GM21447 (cell line): ENCODE results near the gene KCNT2.

Experiments used
- ATAC-seq: cut with Tn5 transposase; IDR thresholded peaks from one replicate; pipeline ENCODE4 v1.9.1; 2021; ENCODE audit not compliant: unreplicated experiment

Gene KCNT2

DNA sequence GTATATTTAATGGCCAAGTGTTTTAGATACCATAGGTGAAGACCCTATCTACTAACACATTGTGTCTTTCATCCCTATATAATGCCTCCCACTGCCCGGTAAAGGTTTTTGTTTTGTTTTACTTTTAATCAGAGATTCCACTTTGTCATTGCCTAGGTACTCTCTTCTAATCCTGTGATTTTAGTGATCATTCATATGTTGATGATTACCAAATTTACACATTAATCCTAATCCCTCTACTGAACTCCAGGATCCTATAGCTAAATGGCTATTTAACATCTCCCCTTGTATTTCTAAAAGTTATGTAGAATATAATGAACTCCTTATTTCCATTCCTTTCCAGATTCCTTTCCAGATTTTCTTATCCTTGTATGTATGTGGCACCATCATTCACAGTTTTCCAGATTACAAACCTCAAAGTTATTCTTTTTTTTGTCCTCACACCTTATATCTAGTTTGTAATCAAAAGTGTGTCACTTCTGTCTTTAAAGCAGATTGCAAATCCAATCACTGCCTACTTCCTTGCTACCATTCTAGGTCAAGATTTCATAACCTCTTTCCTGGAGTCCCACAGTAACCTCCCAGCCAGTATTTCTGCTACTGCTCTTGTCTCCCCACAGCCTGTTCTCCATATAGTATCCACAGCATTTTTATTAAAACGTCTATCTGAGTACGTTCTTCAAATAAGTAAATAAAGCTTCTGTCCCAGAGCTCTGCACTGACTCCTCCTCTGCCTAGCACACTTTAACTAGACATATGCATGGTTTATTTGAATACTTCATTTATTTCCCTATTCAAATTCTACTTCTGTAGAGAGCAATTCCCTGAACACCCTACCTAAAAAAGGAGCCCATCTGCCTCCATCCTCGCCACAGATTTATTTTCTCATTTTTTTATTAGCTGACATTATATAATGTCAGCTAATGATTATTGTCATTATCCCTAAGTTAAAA, 157.8 kb downstream of the KCNT2 start:
- no peak for ATAC-seq

DNA sequence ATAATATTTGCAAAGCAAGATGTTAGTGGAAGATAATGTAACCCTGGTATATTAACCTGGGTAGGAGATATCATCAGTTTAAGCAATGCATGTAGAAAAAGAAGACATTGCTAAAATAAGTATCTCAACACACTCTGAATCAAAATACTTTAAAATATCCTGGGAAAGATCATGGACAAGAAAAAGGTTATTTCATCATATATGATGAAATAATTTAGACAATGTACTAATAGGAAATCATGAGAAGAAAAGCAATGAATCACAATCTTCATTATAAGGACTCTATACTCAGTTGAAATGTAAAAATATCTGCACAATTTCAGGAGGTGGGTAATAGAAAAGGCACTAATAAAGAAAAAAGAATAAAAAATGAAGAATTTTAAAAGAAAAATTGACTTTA, 158.8 kb downstream of the KCNT2 start:
- ATAC-seq: no peak

DNA sequence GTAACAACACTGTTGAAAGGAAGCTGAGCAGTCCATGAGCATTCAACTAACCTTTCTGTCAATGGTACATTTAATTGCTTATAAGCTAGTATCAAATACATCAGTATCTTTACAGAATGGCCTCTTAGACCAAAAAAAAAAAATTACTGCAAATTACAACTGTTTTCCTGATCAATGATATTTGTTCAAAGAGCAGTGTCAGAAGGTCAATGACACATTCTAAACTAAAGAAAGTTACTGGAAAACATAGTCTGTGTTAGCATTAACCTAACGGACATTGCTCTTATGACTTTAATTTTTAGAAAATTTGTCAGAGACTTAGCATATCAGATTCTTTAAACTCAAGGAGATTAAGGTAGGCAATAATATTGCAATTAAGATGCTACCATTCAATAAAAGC, 162.5 kb downstream of the KCNT2 start:
- ATAC-seq: no peak

DNA sequence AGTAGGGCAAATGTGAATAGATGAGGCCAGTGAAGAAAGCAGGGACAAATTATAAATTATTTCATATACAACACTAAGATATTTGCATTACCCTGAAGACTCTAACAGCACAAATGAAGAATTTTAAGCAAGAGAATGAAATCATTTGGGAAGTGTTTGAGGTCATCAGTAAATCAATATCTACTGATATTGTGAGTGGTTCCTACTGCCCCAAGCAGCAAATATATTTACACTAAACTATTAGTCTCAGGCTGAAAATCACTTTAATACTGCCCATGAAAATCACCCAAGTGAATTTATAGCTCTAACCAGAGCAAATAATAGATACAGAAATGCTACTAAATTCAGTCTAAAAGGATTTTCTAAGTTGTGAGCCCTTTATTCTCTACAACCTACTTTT, 163.6 kb downstream of the KCNT2 start:
- ATAC-seq: no peak

DNA sequence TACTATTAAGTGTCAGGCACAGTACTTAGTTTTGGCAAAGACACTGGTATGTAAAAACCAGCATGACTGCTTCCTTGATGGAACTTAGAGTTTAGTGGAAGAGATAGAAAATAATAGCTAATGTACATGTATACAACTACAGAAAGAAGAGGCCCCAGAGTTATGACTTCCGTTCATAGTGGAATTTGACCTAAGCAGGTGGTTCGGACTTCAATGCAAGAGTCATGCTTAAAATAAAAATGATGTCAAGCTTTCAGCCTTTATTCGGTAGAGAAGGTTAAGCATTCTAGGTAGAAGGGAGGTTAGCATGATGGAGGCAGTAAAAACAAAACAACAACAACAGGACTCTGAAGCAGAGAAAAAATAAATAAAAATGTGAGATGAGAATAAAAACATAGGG, 165.9 kb downstream of the KCNT2 start:
- ATAC-seq: no peak

DNA sequence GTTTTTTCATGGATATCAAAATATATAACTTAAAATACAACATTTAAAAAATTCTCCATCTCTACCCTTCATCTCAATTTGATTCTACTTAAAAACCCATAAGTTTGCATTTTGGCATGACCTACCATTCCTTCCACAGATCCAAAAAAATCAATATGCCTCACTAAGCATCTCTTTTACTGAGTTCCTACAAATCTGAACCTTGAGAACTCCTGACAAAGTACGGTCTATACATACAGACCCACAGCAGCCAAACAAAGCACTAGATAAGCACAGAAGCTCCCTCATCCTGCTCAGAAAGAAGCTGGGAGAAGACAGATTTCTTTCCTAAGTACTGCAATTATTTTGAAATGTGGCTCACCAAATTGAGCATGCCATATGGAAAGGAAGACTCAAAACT, 167.5 kb downstream of the KCNT2 start:
- ATAC-seq: no peak

DNA sequence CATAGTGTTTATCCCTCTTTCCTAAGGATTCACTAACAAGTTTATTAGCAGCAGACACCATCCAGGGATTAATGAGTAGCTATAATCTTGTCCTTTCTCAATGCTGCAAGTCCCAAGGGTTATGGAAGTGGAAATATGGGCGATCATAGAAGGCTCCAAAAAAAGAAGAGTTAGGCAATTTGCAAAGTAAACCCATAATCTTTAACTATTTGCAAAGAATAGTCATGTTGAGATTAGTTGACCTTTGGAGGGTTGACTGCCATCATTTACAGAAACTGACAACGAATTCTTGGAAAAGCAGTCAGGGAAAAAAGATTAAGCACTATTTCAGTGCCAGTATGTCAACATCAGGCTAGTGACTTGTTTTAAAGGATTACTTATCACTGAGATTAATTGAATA, 169.9 kb downstream of the KCNT2 start:
- no peak for ATAC-seq

DNA sequence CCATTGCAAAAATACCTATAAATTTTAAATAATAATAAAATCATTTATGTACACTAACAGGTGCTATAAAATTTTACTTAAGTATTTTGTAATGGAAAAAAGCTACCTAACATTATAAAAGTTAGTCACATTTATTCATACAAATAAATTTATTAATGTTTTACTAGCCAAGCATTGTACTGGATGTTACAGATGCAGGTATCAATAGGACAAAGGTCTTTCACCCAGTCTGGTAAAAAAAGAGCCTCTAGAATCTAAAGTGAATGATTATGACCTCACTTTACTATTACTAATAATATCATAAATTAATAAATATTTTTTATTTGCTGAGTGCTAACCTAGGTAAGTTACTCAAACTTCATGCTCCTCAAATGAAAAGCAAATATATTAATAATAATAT, 170.6 kb downstream of the KCNT2 start:
- no peak for ATAC-seq

DNA sequence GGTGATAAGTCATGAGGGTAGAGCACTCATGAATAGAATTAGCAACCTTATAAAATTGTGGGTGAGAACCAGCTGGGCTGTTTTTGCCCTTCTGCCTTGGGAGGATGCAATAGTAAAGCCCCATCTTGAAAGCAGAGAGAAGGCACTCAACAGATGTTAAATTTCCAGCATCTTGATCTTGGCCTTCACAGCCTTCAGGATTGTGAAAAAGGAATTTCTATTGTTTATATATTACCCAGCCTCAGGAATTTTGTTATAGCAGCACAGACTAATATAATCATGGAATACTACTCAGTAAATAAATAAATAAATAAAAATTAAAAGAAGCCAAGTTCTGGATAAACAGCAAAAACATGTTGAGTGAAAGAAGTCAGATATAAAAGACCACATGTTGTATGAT, 175.2 kb downstream of the KCNT2 start:
- ATAC-seq: no peak

DNA sequence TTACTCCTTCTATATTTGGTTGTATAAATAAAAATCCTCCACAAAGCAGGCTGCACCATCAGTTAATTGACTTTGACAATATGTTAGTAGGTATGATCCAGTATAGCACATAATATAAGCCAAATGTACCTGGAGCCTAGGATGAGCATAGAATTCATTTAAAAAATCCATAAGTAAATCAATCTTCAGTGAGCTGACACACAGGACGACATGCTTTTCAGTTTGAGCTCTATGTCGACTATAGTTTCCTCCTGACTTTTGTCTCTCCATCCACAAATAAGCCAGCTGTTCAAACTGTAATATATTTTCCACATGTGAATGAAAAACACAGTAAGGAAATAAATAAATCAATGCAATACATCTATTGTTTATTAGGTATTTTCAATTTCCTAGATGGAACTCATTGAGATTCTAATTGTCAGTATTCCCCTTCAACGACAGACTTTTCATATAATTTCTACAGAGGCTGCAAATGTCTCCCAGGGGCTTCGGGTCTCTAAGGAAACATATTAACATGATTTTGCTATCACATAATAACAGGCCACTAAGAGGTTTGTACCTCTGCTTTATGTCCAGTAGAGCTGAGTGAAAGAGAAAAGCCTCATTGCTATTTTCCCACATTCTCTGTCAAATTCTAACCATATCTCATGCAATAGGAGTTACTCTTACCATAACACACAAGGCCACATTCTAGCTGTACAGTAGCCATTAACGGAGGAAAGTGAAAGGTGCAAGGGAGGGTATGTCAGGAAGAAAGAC, 180.1 kb downstream of the KCNT2 start:
- no peak for ATAC-seq

DNA sequence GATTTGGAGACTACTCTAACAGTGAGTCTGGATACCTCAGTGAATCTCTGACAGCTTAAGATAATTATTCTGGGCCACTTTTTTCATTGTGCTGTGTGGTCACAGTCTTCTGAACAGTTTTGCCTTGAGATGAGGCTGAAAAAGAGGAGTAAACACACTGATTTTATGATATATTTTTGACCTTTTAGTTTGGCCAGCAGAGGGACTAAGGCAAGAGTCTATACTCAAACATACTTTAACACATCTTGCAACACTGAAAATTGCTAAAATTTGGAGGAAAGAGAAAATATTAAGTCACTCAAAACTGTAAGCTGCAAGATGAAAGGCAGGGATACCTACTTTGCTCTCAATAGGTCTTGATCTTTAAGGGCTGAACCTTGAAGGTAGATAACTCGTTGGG, 182.7 kb downstream of the KCNT2 start:
- no peak for ATAC-seq

DNA sequence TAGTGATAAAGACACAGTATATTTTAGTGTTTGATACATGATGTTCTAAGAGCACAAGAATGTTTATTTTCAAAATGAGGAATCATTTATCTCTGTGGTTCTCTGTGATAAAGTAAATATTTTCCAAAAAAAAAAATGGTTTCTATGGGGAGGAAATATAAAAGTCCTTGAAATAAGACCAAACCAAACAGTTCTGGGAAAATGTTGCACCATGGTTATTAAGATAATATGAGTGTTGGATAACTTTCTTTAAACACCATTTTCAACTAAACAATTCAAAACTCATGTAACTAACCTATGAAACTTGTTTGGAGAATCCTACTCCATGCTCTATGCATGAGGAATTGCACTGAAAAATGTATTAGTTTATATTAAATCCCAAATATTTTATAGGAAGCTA, 184.6 kb downstream of the KCNT2 start:
- no peak for ATAC-seq

DNA sequence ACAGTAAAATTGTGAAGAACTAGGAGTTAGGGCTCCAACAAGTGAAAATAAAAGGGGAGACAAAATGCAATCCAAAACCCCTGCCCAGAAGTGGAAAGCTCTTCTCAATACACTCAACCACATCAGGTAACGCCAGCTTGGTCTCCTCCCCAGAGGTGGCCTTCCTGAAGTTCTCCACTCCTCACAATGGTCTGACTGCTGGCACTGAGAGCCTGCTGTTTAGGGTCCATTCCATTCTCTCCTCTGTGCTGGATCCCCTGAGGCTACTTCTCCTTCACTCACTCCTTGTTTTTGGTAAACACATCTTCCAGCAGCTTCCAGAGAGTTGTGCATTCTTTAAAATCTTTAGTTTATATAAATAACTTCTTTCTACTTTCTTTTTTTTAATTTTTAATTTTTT, 189.5 kb downstream of the KCNT2 start:
- no peak for ATAC-seq

DNA sequence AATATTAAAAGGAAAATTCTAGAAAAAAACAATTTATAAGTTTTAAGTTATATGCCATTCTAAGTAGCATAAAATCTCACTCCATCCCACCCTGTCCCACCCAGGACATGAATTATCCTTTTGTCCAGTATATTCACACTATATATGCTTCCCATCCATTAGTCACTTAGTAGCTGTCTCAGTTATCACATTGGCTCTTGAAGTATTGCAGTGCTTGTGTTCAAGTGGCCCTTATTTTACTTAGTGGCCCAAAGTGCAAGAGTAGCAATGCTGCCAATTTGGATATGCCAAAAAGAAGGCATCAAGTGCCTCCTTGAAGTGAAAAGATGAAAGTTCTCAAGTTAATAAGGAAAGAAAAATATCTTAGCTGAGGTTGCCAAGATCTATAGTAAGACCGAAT, 192.3 kb downstream of the KCNT2 start:
- no peak for ATAC-seq

DNA sequence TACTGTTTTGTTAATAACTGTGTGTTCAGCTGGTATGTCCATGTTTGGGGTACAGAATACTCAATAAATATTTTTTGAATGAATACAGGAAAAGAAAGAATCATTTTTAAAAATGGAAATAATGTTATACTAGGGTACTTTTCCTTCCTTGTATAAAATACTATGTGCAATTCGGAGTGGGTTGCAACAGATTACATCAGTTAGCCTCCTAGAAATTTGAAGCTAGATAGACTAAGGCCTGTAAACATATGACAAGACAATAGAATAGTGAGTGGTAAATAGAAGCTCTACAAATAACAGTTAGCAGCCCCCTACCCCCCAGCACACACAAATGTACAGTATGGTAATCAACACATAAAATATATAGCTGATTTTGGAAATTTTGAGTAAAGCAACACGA, 195.9 kb downstream of the KCNT2 start:
- ATAC-seq: no peak

DNA sequence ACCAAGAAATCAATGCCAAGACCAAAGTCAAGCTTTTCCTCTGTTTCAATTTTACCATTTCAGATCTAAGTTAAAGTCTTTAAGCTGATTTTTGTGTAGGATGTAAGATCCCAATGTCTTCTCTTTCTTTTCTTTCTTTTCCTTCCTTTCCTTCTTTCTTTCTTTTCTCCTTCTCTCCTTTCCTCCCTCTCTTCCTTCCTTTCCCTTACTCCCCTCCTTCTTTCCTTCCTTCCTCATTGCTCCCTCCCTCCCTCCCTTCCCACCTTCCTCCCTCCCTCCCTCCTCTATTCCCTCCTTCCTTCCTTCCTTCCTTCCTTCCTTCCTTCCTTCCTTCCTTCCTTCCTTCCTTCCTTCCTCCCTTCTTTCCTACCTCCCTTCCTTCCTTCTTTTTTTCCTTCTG, 197.5 kb downstream of the KCNT2 start:
- ATAC-seq: no peak

DNA sequence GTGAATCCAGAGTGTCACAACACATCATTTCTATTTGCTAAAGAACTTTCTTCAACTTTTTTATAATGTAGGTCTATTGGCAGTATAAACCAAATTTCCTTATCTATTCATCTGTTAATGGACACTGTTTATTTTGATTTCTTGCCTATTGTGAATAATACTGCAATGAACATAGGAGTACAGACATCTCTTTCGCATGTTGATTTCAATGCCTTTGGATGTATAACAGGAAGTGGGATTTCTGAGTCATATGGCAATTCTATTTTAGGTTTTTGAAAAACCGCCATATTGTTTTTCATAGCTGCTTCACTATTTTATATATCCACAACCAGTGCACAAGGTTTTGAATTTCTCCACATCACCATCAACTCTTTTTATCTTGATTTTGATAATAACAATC, 198.7 kb downstream of the KCNT2 start:
- no peak for ATAC-seq

DNA sequence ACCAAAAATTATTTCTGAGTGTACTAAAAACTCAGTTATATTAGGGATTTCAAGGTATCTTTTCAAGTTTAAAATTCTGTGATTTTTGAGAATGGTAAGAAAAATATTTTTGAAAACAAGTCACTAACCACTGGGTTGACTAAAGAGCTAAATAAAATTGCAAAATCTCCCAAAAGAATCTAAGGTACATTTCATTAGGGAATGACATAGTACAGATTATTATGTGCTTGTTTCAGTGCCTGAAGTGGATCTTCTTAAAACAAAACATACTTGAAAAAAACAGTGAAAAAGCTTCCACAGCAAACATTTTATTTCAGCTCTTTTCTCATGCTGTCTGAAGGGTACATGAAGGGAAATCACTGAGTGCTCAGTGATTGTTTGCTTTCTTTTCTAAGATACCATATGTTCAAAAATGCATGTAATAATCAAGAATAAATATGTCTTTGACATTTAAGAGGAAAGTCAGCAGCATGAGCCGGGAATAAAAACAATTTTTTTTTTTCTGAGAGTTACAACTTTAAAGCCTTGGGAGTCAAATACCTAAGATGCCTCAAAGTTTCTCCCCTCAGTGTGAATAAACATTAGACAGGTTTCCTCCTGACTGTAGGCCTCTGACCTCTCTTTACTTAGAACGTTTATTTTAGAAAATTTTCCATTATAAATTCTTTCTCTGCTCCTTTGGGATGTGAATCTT, 200.7 kb downstream of the KCNT2 start:
- no peak for ATAC-seq

DNA sequence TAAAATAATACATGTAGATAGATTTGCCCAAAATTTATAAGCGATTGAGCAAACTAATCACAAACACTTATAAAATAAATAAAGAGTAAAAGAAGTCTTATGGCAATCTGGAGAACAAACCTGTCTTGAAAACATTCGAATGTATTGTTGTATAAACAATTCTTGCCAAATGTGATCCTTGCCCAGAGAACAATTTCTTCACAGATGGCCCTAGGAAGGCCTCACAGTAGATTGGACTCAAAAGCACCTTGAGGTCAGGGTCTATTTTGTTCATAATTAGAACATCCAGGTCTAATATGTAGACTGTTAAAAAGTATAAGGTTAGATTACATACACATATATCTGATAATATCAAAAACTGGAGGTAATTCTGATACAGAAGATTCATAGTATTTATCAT, 202.4 kb downstream of the KCNT2 start:
- no peak for ATAC-seq

DNA sequence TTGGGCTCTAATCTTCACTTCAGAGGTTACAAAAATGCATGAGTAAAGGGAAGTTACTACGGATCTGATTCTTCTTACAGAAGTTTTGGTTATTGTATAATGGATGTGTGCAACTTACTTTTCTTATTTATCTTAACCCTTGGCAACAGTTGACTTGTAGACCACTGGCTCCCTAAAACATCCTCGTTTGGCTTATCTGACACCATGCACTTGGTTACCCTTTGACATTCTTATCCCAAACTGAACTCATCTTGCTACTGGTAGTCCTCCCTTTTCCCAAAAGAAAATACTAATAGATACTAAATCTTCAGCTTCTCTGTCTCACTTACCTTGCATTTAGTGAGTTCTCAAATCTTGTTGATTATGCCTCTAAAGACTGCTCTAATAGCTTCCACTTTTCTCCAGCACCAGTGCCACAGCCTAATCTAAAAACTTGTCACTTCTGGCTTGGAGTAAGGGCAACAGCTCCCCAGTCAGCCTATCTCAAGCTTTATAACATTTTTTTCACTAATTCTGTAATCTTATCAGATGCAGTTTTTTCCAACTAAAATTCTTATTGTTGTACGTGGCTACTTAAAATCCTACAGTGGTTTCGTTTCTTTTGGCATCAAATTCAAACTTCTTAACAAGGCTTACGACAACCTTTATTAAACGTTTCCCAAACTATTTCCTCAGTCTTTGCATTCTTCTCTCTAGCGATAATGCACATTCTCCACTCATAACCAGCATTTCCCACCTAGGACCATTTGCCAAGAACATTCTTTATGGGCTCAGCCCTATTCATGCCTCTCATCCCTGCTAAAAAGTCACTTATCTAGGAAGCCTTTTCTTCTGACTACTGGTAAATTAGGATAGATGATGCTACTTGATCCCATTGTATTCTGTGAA, 204.2 kb downstream of the KCNT2 start:
- no peak for ATAC-seq

DNA sequence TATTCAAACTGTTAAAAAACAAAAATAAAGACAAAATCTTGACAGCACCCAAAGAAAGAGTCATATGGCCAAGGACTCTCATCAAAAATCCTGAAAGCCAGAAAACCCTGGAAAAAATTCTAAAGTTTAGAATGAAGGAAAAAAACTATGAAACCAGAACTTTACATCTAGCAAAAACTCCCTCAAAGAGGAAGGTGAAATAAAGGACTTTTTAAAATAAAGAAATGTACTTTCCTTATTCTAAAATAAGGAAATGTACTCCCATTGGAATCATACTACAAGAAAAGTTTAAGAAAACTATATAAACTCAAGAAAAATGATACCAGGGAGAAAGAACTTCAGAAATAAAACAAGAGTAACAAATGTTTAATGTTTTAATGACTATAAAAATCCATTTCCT, 206.3 kb downstream of the KCNT2 start:
- ATAC-seq: no peak
